HL-60 (cell line): ENCODE results near the gene PIK3R2.

ENCODE experiments used
- GABPA ChIP-seq: IDR thresholded peaks from 2 replicates; pipeline ENCODE4 v1.6.1; 2012; ENCODE audit warnings: low read depth
- POLR2AphosphoS5 ChIP-seq: IDR thresholded peaks from 2 replicates; pipeline ENCODE4 v1.6.1; 2012; ENCODE audit warnings: low read depth
- TF ChIP-seq, protein P1 (sequence below): IDR thresholded peaks from one replicate; pipeline ENCODE4 v1.5.1; 2011; ENCODE audit warnings: low read length, control low read depth, inconsistent platforms; ENCODE audit not compliant: insufficient read depth
- TF ChIP-seq, protein P2 (sequence below): IDR thresholded peaks from 2 replicates; pipeline ENCODE4 v1.6.1; 2012; ENCODE audit warnings: low read depth; ENCODE audit not compliant: insufficient replicate concordance

DNA sequence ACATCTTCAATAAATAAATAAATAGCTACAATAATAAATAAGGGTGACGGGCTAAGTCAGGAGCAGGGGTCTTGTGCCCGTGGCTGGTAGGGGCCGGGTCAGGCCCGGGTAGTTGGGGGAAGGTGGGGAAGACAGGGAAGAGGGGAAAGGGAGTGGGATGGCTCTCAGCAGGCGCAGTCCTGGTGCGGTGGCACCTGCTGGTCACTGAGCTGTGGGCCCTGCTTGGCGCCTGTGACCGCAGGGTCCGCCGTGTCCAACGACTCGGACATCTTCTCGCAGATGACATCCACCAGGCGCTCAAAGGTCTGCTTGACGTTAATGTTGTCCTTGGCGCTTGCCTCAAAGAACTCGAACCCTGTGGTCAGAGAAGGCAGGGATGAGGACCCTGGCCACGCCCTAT, 44.3 kb downstream of the PIK3R2 start:
- no peak for TF ChIP-seq POLR2AphosphoS5
- TF ChIP-seq, protein P1, sequence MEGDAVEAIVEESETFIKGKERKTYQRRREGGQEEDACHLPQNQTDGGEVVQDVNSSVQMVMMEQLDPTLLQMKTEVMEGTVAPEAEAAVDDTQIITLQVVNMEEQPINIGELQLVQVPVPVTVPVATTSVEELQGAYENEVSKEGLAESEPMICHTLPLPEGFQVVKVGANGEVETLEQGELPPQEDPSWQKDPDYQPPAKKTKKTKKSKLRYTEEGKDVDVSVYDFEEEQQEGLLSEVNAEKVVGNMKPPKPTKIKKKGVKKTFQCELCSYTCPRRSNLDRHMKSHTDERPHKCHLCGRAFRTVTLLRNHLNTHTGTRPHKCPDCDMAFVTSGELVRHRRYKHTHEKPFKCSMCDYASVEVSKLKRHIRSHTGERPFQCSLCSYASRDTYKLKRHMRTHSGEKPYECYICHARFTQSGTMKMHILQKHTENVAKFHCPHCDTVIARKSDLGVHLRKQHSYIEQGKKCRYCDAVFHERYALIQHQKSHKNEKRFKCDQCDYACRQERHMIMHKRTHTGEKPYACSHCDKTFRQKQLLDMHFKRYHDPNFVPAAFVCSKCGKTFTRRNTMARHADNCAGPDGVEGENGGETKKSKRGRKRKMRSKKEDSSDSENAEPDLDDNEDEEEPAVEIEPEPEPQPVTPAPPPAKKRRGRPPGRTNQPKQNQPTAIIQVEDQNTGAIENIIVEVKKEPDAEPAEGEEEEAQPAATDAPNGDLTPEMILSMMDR: no peak
- TF ChIP-seq, protein P2, sequence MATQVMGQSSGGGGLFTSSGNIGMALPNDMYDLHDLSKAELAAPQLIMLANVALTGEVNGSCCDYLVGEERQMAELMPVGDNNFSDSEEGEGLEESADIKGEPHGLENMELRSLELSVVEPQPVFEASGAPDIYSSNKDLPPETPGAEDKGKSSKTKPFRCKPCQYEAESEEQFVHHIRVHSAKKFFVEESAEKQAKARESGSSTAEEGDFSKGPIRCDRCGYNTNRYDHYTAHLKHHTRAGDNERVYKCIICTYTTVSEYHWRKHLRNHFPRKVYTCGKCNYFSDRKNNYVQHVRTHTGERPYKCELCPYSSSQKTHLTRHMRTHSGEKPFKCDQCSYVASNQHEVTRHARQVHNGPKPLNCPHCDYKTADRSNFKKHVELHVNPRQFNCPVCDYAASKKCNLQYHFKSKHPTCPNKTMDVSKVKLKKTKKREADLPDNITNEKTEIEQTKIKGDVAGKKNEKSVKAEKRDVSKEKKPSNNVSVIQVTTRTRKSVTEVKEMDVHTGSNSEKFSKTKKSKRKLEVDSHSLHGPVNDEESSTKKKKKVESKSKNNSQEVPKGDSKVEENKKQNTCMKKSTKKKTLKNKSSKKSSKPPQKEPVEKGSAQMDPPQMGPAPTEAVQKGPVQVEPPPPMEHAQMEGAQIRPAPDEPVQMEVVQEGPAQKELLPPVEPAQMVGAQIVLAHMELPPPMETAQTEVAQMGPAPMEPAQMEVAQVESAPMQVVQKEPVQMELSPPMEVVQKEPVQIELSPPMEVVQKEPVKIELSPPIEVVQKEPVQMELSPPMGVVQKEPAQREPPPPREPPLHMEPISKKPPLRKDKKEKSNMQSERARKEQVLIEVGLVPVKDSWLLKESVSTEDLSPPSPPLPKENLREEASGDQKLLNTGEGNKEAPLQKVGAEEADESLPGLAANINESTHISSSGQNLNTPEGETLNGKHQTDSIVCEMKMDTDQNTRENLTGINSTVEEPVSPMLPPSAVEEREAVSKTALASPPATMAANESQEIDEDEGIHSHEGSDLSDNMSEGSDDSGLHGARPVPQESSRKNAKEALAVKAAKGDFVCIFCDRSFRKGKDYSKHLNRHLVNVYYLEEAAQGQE: no peak
- TF ChIP-seq GABPA: no peak
